Esophagus muscularis mucosa (tissue), 4 donors: Measurements from ENCODE around the gene YPEL4. TPM values are rescaled to one million over a fixed set of nuclear protein-coding genes. Genes with fewer than 3 reads are reported as not detected.
A peak's percentile ranks its signal among the peaks of the same experiment; 100 is the strongest.

Source experiments
- DNase-seq: peaks from one replicate; pipeline ENCODE4 v3.0.0-alpha.2; 2017; ENCODE audit errors: extremely low spot score
- H3K27ac ChIP-seq, 4 donors: fragments of 200-600 bp; sonication (generic); replicated peaks in 1 of 4; 1 replicate in 3 of 4; 2 replicates in 1 of 4; pipeline ENCODE4 v1.5.1; 2016 to 2019; ENCODE audit warnings: mild to moderate bottlenecking in 1 of 4
- H3K27me3 ChIP-seq, 4 donors: fragments of 200-600 bp; sonication (generic); one replicate each; pipeline versions ENCODE4 v1.5.1 to v1.6.0; 2016 to 2019
- H3K36me3 ChIP-seq, 4 donors: fragments of 200-600 bp; sonication (generic); one replicate each; pipeline ENCODE4 v1.5.1; 2016 to 2019
- H3K4me1 ChIP-seq, 4 donors: fragments of 200-600 bp; sonication (generic); one replicate each; pipeline ENCODE4 v1.5.1; 2016 to 2019
- H3K4me3 ChIP-seq, 4 donors: fragments of 200-600 bp; sonication (generic); 1 replicate in 2 of 4; 2 replicates in 2 of 4; pipeline ENCODE4 v1.5.1; 2016 to 2019; ENCODE audit warnings: mild to moderate bottlenecking in 4 of 4, moderate library complexity in 1 of 4
- H3K9me3 ChIP-seq, 4 donors: fragments of 200-600 bp; sonication (generic); 1 replicate in 3 of 4; 2 replicates in 1 of 4; pipeline ENCODE4 v1.5.1; 2016 to 2019
- EP300 ChIP-seq: sonication (generic); formaldehyde crosslinking; IDR thresholded peaks from one replicate; pipeline ENCODE4 v1.6.1; 2017; ENCODE audit warnings: antibody characterized with exemption
- POLR2A ChIP-seq: fragments of 450-650 bp; IDR thresholded peaks from one replicate; pipeline ENCODE4 v1.6.1; 2017; ENCODE audit warnings: antibody characterized with exemption, moderate library complexity, mild to moderate bottlenecking, low read depth
- POLR2AphosphoS5 ChIP-seq, 2 donors: sonication (generic); formaldehyde crosslinking; IDR thresholded peaks; one replicate each; pipeline ENCODE4 v1.6.1; 2017; ENCODE audit warnings: antibody characterized with exemption in 2 of 2
- WGBS: methylation state at CpG from one replicate; pipeline ENCODE4 v1.1.5; 2018; 5-methylcytosine and 5-hydroxymethylcytosine counted together
- intact Hi-C: fragments of 100-400 bp; cut with DNase I; formaldehyde crosslinking; loops from one replicate; pipeline ENCODE4 v1.15.1; 2023
- total RNA-seq, 4 donors: library from RNA; depleted of rRNA; stranded (reverse); fragments of >200 nt; gene quantifications; one replicate each; pipeline versions ENCODE4 v1.1.0 to v1.2.1, GENCODE V29; 2016
- TF ChIP-seq, protein P1 (sequence below), 3 experiments: fragments of 200-600 bp in 2 of 3; fragments of 450-650 bp in 1 of 3; sonication (generic) in 2 of 3; IDR thresholded peaks; one replicate each; pipeline ENCODE4 v1.5.1; 2017 to 2019; ENCODE audit warnings: antibody characterized with exemption in 3 of 3, mild to moderate bottlenecking in 2 of 3, moderate library complexity in 1 of 3

The YPEL4 gene
- total RNA-seq, 4 donors from 2014 or later: 0.50 to 2.5 (median 1.0) TPM

DNA sequence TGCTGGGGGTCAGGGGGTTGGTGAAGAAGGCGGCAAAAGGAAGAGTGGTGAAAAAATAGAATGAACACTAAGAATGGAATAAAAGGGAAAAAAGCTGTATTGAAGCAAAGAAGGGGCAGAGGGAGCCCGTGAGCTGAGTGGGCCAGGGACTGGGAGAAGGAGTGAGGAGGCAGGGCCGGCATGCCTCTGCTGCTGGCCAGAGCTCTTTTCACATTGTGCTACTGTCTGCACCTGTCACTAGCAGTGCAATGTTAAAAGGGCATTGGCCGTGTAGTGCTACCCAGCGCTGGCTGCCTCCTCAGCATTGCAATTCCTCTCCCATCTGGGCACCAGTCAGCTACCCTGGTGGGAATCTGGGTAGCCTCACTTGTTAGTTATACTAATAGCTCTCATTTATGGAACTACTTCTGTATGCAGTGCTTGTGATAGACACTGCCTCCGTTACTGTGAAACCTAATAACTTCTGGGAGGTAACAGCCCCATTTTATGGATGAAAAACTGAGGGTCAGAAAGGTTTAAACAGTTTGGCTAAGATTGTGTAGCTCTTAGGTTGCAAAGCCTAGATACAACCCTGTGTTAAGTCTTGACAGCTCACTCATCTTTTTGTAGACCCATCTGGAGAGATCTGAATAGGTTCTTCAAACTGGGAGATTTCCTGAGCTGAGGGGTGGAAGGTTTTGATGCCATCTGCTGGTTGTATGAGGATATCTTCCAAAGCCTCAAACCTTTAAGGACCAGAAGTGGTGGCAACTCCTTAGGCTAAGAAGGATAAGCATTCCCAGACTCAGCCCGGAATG, 8.5 kb downstream of the YPEL4 start:
- WGBS: 40% methylated on average over 7 of the region's 7 CpGs

DNA sequence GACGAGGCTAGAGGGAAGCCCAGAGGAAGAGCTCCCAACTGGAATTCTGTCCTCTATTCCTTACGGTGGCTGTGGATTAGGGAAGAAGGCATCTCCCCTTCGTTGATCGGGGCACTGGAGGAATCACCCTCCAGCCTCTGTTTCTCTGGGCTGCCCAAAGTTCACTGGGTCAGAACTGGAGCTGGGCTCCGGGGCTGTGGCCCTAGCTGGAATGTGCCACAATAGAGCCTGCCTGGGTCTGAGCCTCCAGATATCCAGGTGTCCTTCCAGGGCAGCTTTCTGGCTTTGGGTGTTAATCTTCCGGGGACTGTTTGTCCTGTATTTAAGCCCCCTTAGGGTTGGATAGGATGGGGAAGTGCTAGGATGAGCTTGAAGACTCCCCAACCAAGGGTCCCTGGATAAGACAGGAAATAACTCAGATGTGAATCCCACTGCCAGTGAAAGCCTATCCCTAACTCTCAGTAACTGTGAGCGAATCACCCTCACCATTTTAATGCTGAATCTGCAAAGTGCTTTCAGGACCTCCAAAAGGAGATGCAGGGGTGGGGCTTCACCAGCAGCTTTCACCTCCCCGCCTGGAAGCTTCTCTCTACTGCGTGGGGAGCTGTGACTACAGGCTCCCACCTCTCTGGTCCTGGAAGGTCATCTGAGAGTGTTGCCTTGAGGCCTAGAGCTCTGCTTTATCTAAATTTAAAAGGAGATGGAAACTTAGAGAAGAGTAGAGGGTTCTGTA, 9.5 kb downstream of the YPEL4 start:
- H3K27me3 ChIP-seq: no peaks in the 10 kb centered on the region
- TF ChIP-seq, protein P1, sequence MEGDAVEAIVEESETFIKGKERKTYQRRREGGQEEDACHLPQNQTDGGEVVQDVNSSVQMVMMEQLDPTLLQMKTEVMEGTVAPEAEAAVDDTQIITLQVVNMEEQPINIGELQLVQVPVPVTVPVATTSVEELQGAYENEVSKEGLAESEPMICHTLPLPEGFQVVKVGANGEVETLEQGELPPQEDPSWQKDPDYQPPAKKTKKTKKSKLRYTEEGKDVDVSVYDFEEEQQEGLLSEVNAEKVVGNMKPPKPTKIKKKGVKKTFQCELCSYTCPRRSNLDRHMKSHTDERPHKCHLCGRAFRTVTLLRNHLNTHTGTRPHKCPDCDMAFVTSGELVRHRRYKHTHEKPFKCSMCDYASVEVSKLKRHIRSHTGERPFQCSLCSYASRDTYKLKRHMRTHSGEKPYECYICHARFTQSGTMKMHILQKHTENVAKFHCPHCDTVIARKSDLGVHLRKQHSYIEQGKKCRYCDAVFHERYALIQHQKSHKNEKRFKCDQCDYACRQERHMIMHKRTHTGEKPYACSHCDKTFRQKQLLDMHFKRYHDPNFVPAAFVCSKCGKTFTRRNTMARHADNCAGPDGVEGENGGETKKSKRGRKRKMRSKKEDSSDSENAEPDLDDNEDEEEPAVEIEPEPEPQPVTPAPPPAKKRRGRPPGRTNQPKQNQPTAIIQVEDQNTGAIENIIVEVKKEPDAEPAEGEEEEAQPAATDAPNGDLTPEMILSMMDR (IDR thresholded peaks at IDR 0.05): no peak
- TF ChIP-seq EP300: no peak
- no peak for TF ChIP-seq POLR2AphosphoS5 (IDR thresholded peaks at IDR 0.05)
- TF ChIP-seq POLR2A: no peak
- no peak for DNase-seq
- no peaks in the 10 kb centered on the region for H3K36me3 ChIP-seq
- H3K4me1 ChIP-seq: peaks cover 38 to 53% (median 48%) of the 10 kb centered on the region in 4 donors
- peak overlapping the region in 3 of 4 donors; percentile 18 to 83 (median 46) for H3K27ac ChIP-seq
- intact Hi-C loops: loop anchor here (5.0 to 10.0 kb wide), 3 partner anchors 38 to 295 kb away; no protein-coding TSS in a partner anchor
- WGBS: 40% methylated on average over 7 of the region's 9 CpGs
- H3K4me3 ChIP-seq: peak overlapping the region in 3 of 4 donors; percentile 77 to 92 (median 87)
- H3K9me3 ChIP-seq: no peaks in the 10 kb centered on the region

More for the DNA sequence above, 8.5 kb downstream of the YPEL4 start:
- Histone ChIP-seq H3K9me3 (no peaks in the 10 kb centered on the region), H3K4me3 (no peak overlapping the region), H3K27me3 (peaks cover 0 to 4% (median under 1%) of the 10 kb centered on the region in 4 donors), H3K27ac (peak overlapping the region in 1 of 4 donors; percentile 15), H3K4me1 (peaks cover 46 to 63% (median 58%) of the 10 kb centered on the region in 4 donors), H3K36me3 (no peaks in the 10 kb centered on the region)
- intact Hi-C loops: loop anchor here (1.0 to 10.0 kb wide), 4 partner anchors 39 to 296 kb away; no protein-coding TSS in a partner anchor
- no peak for DNase-seq
- TF ChIP-seq, protein P1 (IDR thresholded peaks at IDR 0.05): peak; percentile 38 to 57 (median 45)
- no peak for TF ChIP-seq EP300

GRCh38 chr11:57639321-57640067, 10.2 kb downstream of the YPEL4 start:
- H3K27me3 ChIP-seq: no peaks in the 10 kb centered on the region
- TF ChIP-seq, protein P1 (IDR thresholded peaks at IDR 0.05): no peak
- TF ChIP-seq POLR2A: no peak
- TF ChIP-seq POLR2AphosphoS5 (IDR thresholded peaks at IDR 0.05): no peak
- intact Hi-C loops: loop anchor here (5.0 to 10.0 kb wide), 3 partner anchors 37 to 295 kb away; no protein-coding TSS in a partner anchor
- WGBS: 13% methylated on average over 10 of the region's 15 CpGs
- peak overlapping the region; percentile 27 to 83 (median 62) for H3K27ac ChIP-seq
- H3K4me1 ChIP-seq: peaks cover 30 to 45% (median 41%) of the 10 kb centered on the region in 4 donors
- no peak for DNase-seq
- H3K4me3 ChIP-seq: peak overlapping the region; percentile 75 to 92 (median 82)
- H3K9me3 ChIP-seq: no peaks in the 10 kb centered on the region
- H3K36me3 ChIP-seq: no peaks in the 10 kb centered on the region

- Histone ChIP-seq H3K27ac (peak overlapping the region; percentile 77 to 86 (median 83)), H3K27me3 (no peaks in the 10 kb centered on the region), H3K36me3 (no peaks in the 10 kb centered on the region), H3K9me3 (no peaks in the 10 kb centered on the region), H3K4me1 (peaks cover 28 to 39% (median 37%) of the 10 kb centered on the region in 4 donors), H3K4me3 (peak overlapping the region; percentile 75 to 92 (median 82))
- 0% methylated on average over 19 of the region's 19 CpGs for WGBS
- DNase-seq: no peak
- intact Hi-C loops: no loop called here
- no peak for TF ChIP-seq EP300
- TF ChIP-seq POLR2AphosphoS5 (IDR thresholded peaks at IDR 0.05): no peak
- TF ChIP-seq, protein P1 (IDR thresholded peaks at IDR 0.05): no peak
- no peak for TF ChIP-seq POLR2A
These were observed 10.8 kb downstream of the YPEL4 start for GRCh38 chr11:57638811-57639320.
